BJ (cell line): ENCODE results near the gene SMCO1. TPM values are rescaled to one million over a fixed set of nuclear protein-coding genes. Genes with fewer than 3 reads are reported as not detected.

Source experiments
- CTCF ChIA-PET: fragments of 350-600 bp; formaldehyde crosslinking; extraction: SDS; loops from one replicate; lab custom pipeline; 2021; ENCODE audit warnings: antibody characterized with exemption, inconsistent platforms; lab: Yijun Ruan, JAX
- POLR2A ChIA-PET: fragments of 300-600 bp; sonication (Branson Sonifier 250); formaldehyde crosslinking; extraction: SDS; loops from one replicate; lab custom pipeline; 2021; ENCODE audit warnings: antibody characterized with exemption; lab: Charles Lee
- DNase-seq: peaks from one replicate; pipeline ENCODE4 v3.0.0-alpha.2; 2011; ENCODE audit warnings: low read depth
- H3K27me3 ChIP-seq: 2 replicates; pipeline ENCODE4 v1.6.0; 2011; ENCODE audit warnings: low read length; ENCODE audit not compliant: control insufficient read depth, insufficient read depth
- H3K36me3 ChIP-seq: 2 replicates; pipeline ENCODE4 v1.5.1; 2011; ENCODE audit warnings: low read length; ENCODE audit not compliant: control insufficient read depth, insufficient read depth
- H3K4me3 ChIP-seq: 2 replicates; pipeline ENCODE4 v1.5.1; 2011; ENCODE audit warnings: low read depth, mild to moderate bottlenecking, control low read depth, low read length
- polyA plus RNA-seq: library from polyadenylated mRNA; depleted of rRNA; stranded (reverse); fragments of >200 nt; gene quantifications from 2 replicates; pipeline ENCODE4 v1.2.3, GENCODE V29; 2011
- TF ChIP-seq, protein P1 (sequence below): IDR thresholded peaks from 2 replicates; pipeline ENCODE4 v1.5.1; 2011; ENCODE audit warnings: low read depth, mild to moderate bottlenecking, control low read depth, inconsistent platforms, low read length, moderate library complexity; ENCODE audit not compliant: insufficient read depth

SMCO1 gene
- polyA plus RNA-seq, 1 experiment: not detected

DNA sequence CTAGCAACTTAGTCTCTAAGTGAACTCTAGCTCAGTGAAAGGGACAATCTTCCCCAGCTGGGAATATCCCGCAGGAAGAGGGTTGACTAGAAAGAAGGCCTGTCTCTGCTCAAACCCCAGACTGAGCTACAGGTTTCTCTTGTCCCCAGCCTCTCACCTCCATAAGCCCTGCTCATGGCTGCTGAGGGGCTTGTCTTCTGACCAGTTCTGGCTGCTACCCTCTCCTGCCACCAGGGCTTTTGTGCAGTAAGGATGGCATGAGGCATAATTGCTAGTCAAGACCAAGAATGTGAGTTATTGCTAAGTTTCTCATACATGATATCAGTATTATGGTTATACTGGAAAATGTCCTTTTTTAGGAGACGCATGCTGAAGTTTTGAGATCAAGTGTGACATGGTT lies 31.9 kb upstream of the SMCO1 start:
- H3K4me3 ChIP-seq: no peak overlapping the region
- ChIA-PET POLR2A (no interaction called here), CTCF (interaction anchor here (1.3 kb wide), 1 partner anchor 9 kb away, joined by 3 read pairs; no protein-coding TSS in a partner anchor)
- TF ChIP-seq, protein P1, sequence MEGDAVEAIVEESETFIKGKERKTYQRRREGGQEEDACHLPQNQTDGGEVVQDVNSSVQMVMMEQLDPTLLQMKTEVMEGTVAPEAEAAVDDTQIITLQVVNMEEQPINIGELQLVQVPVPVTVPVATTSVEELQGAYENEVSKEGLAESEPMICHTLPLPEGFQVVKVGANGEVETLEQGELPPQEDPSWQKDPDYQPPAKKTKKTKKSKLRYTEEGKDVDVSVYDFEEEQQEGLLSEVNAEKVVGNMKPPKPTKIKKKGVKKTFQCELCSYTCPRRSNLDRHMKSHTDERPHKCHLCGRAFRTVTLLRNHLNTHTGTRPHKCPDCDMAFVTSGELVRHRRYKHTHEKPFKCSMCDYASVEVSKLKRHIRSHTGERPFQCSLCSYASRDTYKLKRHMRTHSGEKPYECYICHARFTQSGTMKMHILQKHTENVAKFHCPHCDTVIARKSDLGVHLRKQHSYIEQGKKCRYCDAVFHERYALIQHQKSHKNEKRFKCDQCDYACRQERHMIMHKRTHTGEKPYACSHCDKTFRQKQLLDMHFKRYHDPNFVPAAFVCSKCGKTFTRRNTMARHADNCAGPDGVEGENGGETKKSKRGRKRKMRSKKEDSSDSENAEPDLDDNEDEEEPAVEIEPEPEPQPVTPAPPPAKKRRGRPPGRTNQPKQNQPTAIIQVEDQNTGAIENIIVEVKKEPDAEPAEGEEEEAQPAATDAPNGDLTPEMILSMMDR: no peak
- DNase-seq: no peak
- no peaks in the 10 kb centered on the region for H3K36me3 ChIP-seq
- H3K27me3 ChIP-seq: peaks cover 2% of the 10 kb centered on the region

DNA sequence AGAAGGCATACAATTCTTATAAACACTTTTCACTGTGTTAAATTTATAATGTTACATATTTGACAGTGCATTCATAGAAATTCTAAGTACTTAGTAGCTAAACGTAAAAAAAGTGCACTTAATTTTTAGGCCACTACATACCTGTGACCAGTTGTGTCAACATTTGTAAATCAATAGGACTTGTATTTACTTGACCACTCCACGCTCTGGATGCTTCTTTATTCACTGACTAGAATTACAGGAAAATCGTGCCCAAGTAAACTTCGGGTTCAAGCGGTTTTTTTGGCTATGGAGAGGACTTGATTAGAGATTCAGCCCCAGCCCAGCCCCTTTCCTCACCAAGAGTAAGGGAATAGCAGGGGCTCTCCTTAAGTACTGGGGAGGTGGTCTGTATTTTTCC lies 31.4 kb upstream of the SMCO1 start:
- Histone ChIP-seq H3K36me3 (no peaks in the 10 kb centered on the region), H3K27me3 (peaks cover 2% of the 10 kb centered on the region), H3K4me3 (no peak overlapping the region)
- ChIA-PET POLR2A (no interaction called here), CTCF (interaction anchor here (1.3 kb wide), 1 partner anchor 8 kb away, joined by 3 read pairs; no protein-coding TSS in a partner anchor)
- DNase-seq: no peak
- TF ChIP-seq, protein P1: no peak

DNA sequence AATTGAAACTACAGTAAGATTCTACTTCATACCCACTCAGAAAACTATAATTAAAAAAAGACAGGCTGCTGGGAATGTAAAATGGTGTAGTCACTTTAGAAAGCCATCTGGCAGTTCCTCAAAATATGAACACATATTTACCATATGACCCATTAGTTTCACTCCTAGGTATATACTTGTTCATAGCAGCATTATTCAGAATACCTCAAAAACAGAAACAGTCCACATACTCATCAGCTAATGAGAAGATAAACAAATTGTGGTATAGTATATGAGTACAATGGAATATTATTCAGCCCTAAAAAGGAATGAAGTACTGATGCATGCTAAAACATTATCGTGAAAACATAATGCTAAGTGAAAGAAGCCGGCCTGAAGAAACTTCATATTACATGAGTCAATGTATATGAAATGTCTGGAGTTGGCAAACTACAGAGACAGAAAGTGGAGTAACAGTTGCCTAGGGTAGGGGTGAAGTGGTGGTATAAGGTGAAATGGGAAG lies 29.4 kb upstream of the SMCO1 start:
- CTCF ChIA-PET: interaction anchor here (1.3 kb wide), 1 partner anchor 16 kb away, joined by 4 read pairs; no protein-coding TSS in a partner anchor
- no peaks in the 10 kb centered on the region for H3K36me3 ChIP-seq
- no peak for DNase-seq
- peaks cover 2% of the 10 kb centered on the region for H3K27me3 ChIP-seq
- POLR2A ChIA-PET: no interaction called here
- no peak overlapping the region for H3K4me3 ChIP-seq
- TF ChIP-seq, protein P1: no peak

DNA sequence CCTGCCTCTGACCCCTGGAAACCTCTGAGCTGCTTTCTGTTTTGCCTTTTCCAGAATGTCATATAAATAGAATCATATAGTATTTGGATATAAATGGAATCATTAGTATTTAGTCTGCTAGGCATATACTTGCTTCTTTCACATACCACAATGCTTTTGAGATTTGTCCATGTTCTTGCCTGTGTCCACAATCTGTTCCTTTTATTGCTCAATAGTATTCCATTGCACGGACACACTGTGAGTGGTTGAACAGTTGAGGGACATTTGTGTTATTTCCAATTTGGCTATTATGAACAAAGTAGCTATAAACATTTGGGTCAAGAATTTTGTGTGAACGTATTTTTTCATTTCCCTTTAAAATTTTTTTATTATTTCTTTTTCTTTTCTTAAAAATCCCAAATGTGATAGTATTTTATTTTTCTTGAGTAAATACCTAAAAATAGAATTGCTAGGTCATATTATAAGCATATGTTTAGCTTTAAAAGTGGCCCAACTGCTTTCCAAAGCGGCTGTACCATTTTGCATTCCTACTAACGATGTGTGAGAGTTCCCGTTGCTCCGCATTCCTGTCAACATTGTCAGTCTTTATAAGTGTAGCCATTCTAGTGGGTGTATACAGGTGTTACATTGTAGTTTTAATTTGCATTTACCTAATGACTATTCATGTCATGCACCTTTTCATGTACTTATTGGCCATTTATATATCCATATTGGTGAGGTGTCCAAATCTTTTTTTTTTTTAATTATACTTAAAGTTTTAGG lies 26.7 kb upstream of the SMCO1 start:
- CTCF ChIA-PET: interaction anchor here (0.6 to 2.1 kb wide), 3 partner anchors 12 to 150 kb away, joined by 4 to 14 read pairs (median 4); no protein-coding TSS in a partner anchor
- TF ChIP-seq, protein P1: no peak
- H3K4me3 ChIP-seq: no peak overlapping the region
- no peak for DNase-seq
- no peaks in the 10 kb centered on the region; the same call in none of the 2 replicates for H3K27me3 ChIP-seq
- POLR2A ChIA-PET: no interaction called here
- no peaks in the 10 kb centered on the region for H3K36me3 ChIP-seq

DNA sequence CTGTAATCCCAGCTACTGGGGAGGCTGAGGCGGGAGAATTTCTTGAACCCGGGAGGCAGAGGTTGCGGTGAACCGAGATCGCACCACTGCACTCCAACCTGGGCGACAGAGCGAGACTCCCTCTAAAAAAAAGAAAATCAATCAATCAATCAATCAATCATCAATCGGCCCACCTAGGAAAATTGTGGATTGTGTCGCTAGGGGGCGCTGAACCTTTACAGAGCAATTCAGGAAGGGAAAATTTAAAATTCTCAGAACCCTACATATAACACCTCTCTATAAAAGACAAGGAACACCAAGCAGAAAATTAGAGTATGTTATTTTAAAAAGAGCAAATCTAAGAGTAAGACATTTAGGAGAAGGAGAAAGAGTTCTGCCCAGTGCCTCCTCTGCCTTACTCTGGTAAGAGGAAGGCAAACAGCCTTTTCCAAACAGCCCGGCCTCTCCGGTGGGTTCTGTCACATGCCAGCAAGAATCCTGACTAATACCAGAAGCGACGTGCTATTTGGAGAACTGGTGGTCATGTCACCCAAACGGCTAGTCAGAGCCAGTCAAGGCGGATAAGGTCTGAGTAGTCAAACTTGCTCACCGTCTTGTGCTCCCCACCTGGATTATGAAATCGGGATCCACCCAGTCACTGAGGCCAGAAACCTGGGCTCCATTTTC lies 22.3 kb upstream of the SMCO1 start:
- DNase-seq: no peak
- Histone ChIP-seq H3K4me3 (no peak overlapping the region), H3K36me3 (no peaks in the 10 kb centered on the region), H3K27me3 (no peaks in the 10 kb centered on the region; the same call in 1 of the 2 replicates)
- ChIA-PET POLR2A (no interaction called here), CTCF (interaction anchor here (0.6 to 1.9 kb wide), 7 partner anchors 9 to 160 kb away, joined by 3 to 9 read pairs (median 3); no protein-coding TSS in a partner anchor)
- TF ChIP-seq, protein P1: peak; percentile 62
